PFSK-1 (cell line): ENCODE data around the gene TUBGCP3.

Experiments used
- FOXP2 ChIP-seq: optimal IDR thresholded peaks from 2 replicates; pipeline ENCODE3; 2011; ENCODE audit warnings: borderline replicate concordance, control low read depth, inconsistent platforms; ENCODE audit not compliant: insufficient read depth; ENCODE audit errors: extremely low read length, extremely low read depth
- POLR2AphosphoS5 ChIP-seq: IDR thresholded peaks from 2 replicates; pipeline ENCODE4 v1.6.1; 2012; ENCODE audit warnings: low read depth, mild to moderate bottlenecking, control low read depth, low read length, moderate library complexity
- SIN3A ChIP-seq: IDR thresholded peaks from 2 replicates; pipeline ENCODE4 v1.6.1; 2012; ENCODE audit warnings: mild to moderate bottlenecking, low read length, moderate library complexity, borderline replicate concordance; ENCODE audit not compliant: insufficient read depth
- TAF1 ChIP-seq: IDR thresholded peaks from 2 replicates; pipeline ENCODE4 v1.6.1; 2012; ENCODE audit warnings: low read length, control low read depth, borderline replicate concordance; ENCODE audit not compliant: insufficient read depth

- TF ChIP-seq POLR2AphosphoS5 (no peak), FOXP2 (no peak), TAF1 (no peak), SIN3A (no peak)
Observed at GRCh38 chr13:112481458-112481857, 106.5 kb downstream of the TUBGCP3 start.
